GM18868 (cell line): ENCODE measurements around the gene PPP1R9A.

Source experiments
- ATAC-seq: cut with Tn5 transposase; IDR thresholded peaks from one replicate; pipeline ENCODE4 v1.9.1; 2021; ENCODE audit warnings: mild to moderate bottlenecking, moderate library complexity; ENCODE audit not compliant: unreplicated experiment

Gene PPP1R9A

GRCh38 chr7:95246831-95247370 is 339.5 kb downstream of the PPP1R9A start:
- peak; percentile 84 for ATAC-seq

GRCh38 chr7:95250571-95250970 is 343.2 kb downstream of the PPP1R9A start:
- no peak for ATAC-seq

GRCh38 chr7:95251966-95252365 is 344.6 kb downstream of the PPP1R9A start:
- ATAC-seq, result no peak

GRCh38 chr7:95253986-95254385 is 346.6 kb downstream of the PPP1R9A start:
- ATAC-seq, result no peak

- no peak for ATAC-seq
These were observed 348.3 kb downstream of the PPP1R9A start for GRCh38 chr7:95255691-95256090.

- ATAC-seq, result no peak
These were observed 354.6 kb downstream of the PPP1R9A start for GRCh38 chr7:95261895-95262415.

GRCh38 chr7:95262875-95263274 is 355.5 kb downstream of the PPP1R9A start:
- no peak for ATAC-seq

GRCh38 chr7:95263785-95264362 is 356.5 kb downstream of the PPP1R9A start:
- ATAC-seq, result no peak

- no peak for ATAC-seq
These were observed 357.0 kb downstream of the PPP1R9A start for GRCh38 chr7:95264363-95264891.

GRCh38 chr7:95265634-95266033 is 358.2 kb downstream of the PPP1R9A start:
- no peak for ATAC-seq

- no peak for ATAC-seq
These were observed 360.4 kb downstream of the PPP1R9A start for GRCh38 chr7:95267754-95268153.

GRCh38 chr7:95269640-95270039 is 362.2 kb downstream of the PPP1R9A start:
- ATAC-seq, result peak; percentile 70

GRCh38 chr7:95276114-95276513 is 368.7 kb downstream of the PPP1R9A start:
- no peak for ATAC-seq

GRCh38 chr7:95279417-95279816 is 372.0 kb downstream of the PPP1R9A start:
- no peak for ATAC-seq

- no peak for ATAC-seq
These were observed 378.7 kb downstream of the PPP1R9A start for GRCh38 chr7:95286096-95286495.

- ATAC-seq, result no peak
These were observed 382.9 kb downstream of the PPP1R9A start for GRCh38 chr7:95290166-95290830.

GRCh38 chr7:95295397-95295796 is 388.0 kb downstream of the PPP1R9A start:
- no peak for ATAC-seq

- no peak for ATAC-seq
These were observed 389.1 kb downstream of the PPP1R9A start for GRCh38 chr7:95296456-95296855.

- ATAC-seq, result no peak
These were observed 389.6 kb downstream of the PPP1R9A start for GRCh38 chr7:95297041-95297440.

- no peak for ATAC-seq
These were observed 390.7 kb downstream of the PPP1R9A start for GRCh38 chr7:95298091-95298490.

- no peak for ATAC-seq
These were observed 395.9 kb downstream of the PPP1R9A start for GRCh38 chr7:95303013-95303905.
